K562 (cell line): ENCODE measurements around the gene TREX2.

Source experiments
- ATF1 ChIP-seq, 2 experiments: fragments of 450-650 bp in 1 of 2; IDR thresholded peaks; 2 replicates each; pipeline ENCODE4 v1.6.1; 2016; ENCODE audit warnings: missing compliant biosample characterization in 1 of 2, missing genetic modification characterization in 1 of 2
- SMC3 ChIP-seq: conservative IDR thresholded peaks from 2 replicates; pipeline ENCODE4 v1.6.1; 2011; ENCODE audit warnings: low read depth, low read length, improper control_type of control experiment; ENCODE audit not compliant: insufficient read depth
- TF ChIP-seq, protein P1 (sequence below): fragments of 450-650 bp; formaldehyde crosslinking; IDR thresholded peaks from 2 replicates; pipeline ENCODE4 v1.4.0; 2022; ENCODE audit warnings: mild to moderate bottlenecking, moderate library complexity

DNA sequence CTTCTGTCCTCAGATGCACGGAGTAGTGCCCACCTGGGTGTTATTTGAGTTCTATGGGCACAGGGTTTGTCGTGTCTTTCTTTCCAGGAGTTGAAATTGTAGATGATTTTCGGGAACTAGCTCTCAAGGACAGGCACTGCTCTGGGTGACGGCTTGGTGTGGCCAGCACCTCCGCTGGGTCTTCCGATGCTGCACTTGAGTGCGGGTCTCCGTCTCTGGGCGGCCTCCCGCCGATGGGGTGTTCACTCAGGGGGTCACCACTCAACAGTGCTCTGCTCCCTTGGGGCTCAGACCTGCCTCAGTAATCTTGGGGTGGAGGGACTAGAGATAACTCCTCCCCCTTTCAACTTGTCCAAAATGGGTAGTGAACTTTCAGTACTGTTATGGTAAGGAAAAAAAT lies 32.1 kb downstream of the TREX2 start:
- TF ChIP-seq ATF1 (CRISPR knock-in tag; IDR thresholded peaks at IDR 0.05), result no peak
- TF ChIP-seq ATF1 (tag; IDR thresholded peaks at IDR 0.05), result no peak
- TF ChIP-seq SMC3, result no peak
- TF ChIP-seq, protein P1, sequence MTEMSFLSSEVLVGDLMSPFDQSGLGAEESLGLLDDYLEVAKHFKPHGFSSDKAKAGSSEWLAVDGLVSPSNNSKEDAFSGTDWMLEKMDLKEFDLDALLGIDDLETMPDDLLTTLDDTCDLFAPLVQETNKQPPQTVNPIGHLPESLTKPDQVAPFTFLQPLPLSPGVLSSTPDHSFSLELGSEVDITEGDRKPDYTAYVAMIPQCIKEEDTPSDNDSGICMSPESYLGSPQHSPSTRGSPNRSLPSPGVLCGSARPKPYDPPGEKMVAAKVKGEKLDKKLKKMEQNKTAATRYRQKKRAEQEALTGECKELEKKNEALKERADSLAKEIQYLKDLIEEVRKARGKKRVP (CRISPR knock-in tag), result no peak
